Daoy (cell line): ENCODE data around the gene NF1. TPM values are rescaled to one million over a fixed set of nuclear protein-coding genes. Genes with fewer than 3 reads are reported as not detected.

Experiments
- DNase-seq: peaks from one replicate; pipeline ENCODE4 v3.0.0-alpha.2; 2015; ENCODE audit warnings: low read depth
- total RNA-seq: library from RNA; depleted of rRNA; stranded (reverse); fragments of >200 nt; shearing (Covaris generic); gene quantifications from 2 replicates; pipeline ENCODE4 v1.2.3, GENCODE V29; 2014

NF1 gene
- total RNA-seq, 1 experiment from 2014 or later = 30.2 TPM

- no peak for DNase-seq
Measured at GRCh38 chr17:31401456-31402254, 306.9 kb downstream of the NF1 start.

GRCh38 chr17:31404028-31404949 lies 309.5 kb downstream of the NF1 start:
- no peak for DNase-seq

DNA sequence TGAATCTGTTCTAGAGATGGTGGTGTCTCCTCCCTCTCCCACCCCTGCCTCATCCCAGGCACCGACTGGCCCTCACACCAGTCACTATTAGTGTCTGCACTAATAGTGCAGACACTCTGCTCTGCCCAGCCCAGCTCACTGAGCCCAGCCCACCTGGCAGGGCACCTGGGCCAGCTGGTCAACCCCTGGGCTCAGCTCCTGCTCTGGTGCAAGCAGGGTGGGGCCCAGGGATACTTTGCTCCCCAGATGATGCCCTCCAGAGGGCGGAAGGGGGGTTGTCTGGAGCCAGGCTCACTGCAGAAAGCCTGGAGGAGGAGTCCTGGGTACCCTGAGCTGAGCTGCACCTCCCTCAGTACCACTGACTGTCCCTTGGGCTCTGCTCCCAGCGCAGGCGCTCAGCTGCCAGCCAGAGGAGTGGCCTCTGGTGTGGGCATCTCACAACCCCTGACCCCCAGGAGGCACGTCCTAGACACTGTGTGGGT lies 311.2 kb downstream of the NF1 start:
- no peak for DNase-seq

DNA sequence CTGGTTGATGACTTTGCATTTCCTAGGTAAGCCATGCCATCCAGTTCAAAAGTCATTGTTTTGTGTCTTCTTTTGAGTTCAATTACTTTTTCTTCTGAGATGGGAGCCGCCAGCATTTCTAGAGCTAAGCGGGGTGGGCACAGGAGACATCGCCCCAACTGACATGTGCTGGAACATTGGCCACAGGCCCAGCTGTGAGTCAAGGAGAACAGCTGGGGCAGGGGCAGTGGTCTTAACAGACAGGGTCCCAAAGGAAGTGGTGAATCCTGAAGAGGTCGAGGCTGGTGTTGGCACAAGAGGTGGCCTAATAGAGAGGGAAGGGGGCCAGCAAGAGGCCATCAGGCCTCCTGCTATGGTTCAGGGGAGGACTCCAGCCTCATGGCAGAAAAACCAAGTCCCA lies 313.8 kb downstream of the NF1 start:
- DNase-seq = no peak

- no peak for DNase-seq
Measured at GRCh38 chr17:31411707-31412285, 317.0 kb downstream of the NF1 start.

GRCh38 chr17:31412511-31412910 lies 317.7 kb downstream of the NF1 start:
- no peak for DNase-seq

DNA sequence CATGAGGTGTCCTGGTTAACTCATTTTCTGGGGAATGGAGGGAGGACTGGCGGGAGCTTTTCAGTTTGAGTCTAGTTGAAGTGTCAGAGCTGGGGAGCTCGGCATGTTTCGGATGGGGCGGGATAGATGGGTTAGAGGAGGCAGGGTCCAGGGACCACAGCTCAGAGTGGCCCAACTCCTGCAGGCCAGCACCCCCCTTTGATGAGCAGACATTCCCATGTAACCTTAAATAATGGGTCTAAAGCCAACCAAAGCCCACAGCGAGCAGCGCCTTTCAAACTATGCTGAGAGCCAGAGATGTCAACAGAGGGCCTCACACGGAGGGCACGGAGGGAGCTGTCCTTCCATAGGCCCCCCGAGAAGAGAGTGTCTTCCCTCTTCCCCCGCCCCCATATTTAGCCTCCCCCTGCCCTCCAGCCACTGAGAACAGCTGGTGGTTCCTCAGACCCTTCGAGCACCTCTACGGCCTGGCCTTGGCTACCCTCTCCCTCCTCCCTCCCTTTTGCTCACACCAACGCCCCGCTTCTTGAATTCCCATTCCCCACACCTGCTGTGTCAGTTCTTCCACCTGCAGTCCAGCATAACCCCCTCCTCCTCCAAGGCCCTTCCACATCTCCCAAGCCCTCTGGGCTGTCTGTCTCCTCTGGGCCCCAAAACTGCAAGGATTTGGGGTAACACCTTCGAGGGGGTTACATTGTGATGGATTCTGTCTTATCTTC lies 318.5 kb downstream of the NF1 start:
- no peak for DNase-seq

- peak; percentile 79 for DNase-seq
Measured at GRCh38 chr17:31413874-31414549, 319.2 kb downstream of the NF1 start.

DNA sequence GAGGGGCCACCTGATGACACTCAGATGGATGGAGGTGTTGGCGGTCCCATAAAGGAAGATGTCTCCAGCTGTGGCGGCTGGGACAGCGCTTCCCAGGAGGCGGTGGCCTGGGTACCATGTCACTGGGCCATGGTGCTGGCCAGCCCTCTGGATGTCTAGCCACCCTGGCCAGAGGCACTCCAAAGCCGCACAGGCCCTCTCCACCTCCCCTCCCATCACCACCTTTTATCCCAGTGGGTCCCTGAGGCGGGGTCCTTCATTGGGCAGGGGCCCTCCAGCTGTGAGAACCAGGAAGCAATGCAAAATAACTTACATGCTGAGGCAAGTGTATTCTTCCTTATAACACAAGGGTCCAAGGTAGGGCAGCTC lies 319.8 kb downstream of the NF1 start:
- DNase-seq = no peak

DNA sequence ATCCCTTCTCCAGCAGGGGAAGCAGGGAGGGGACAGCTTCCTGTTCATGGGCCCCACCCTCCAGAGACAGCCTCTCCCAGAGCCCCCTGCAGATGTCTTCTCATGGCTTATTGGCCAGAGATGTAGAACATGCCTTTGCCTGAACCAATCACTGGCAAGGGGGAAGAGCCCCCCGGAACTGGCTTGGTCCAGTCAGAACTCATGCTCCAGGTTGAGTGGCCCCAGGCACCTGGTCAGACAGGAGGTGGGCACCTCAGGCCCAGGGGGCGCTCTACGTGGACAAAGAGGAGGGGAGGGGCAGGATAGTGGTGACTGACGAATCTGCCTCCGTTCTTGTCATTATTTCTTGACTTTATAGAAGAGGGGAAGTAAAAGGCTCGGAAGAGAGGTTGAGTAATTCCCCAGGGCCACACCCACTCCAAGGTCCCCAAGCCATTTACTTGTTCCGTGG lies 320.3 kb downstream of the NF1 start:
- no peak for DNase-seq

GRCh38 chr17:31415640-31416502 lies 321.1 kb downstream of the NF1 start:
- no peak for DNase-seq

GRCh38 chr17:31416503-31416923 lies 321.7 kb downstream of the NF1 start:
- DNase-seq = no peak

DNA sequence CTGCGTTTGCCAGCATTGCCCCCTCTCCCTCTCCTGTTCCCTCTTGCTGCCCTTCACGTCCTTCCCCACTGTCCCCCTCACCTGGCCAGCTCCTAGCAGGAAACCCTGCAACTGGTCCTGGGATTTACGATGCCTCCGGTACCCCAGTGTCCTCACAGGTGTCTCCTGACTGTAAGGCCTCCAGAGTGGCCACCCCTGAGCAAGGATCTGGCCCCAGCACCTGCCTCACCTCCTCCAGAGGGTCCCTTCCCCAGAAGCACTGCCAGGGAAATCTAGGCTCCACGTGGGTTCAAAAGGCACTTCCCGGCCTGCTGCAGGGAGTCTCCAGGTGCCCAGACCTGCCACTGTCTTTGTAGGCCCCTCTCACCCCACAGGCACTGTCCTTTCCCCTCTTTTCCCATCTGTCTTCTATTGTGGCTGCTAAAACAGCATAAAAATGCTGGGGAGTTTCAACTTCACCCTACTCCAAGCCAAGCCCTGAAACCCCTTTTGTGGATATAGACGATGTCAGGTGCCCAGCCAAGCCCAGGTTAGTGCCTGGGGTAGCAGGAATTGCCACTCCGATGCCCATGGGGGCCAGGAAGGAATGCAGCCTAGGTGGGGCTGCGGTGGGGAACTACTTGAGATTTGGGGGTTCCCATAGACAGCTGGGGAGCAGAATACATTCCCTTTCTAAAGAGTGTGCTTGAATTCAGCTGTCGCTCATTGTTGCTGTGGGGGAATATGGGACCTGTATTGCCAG lies 322.4 kb downstream of the NF1 start:
- DNase-seq = no peak

DNA sequence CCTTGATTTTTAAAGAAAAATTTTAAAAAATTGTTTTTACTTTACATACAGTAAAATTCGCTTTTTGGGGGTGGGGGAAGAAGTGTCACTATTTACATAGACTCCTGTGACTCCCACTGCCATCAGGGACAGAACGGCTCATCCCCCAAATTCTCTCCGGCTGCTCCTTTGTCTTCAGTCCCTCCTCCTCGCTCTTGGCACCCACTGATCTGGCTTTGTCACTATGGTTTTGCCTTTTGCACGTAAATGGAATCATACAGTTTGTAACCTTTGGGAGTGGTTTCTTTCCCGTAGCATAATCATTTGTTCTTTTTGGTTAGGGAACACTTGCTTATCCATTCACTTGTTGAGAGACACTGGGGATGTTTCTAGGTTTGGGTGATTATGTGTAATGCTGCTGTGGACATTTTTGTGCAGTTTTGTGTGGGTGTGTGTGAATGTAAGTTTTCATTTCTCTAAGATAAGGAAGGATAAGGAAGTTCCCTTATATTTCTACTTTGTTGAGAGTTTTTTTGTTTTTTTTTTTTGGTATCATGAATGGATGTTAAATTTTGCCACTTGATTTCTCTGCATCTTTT lies 324.1 kb downstream of the NF1 start:
- no peak for DNase-seq

GRCh38 chr17:31422443-31422842 lies 327.7 kb downstream of the NF1 start:
- DNase-seq = no peak

DNA sequence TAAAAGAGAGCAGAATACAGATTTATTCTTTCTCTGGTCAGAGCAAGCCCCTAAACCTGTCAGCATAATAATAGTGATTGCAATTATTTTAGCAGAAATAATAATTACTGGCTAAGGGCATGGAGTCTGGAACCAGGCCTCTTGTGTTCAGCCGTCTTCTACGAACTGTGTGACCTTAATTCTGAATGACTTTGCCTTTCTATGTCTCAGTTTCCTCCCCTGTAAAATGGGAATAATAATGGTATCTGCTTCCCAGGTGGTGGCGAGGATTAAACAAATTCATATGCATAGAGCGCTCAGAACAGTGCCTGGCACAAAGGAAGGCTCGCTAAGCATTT lies 330.1 kb downstream of the NF1 start:
- no peak for DNase-seq

DNA sequence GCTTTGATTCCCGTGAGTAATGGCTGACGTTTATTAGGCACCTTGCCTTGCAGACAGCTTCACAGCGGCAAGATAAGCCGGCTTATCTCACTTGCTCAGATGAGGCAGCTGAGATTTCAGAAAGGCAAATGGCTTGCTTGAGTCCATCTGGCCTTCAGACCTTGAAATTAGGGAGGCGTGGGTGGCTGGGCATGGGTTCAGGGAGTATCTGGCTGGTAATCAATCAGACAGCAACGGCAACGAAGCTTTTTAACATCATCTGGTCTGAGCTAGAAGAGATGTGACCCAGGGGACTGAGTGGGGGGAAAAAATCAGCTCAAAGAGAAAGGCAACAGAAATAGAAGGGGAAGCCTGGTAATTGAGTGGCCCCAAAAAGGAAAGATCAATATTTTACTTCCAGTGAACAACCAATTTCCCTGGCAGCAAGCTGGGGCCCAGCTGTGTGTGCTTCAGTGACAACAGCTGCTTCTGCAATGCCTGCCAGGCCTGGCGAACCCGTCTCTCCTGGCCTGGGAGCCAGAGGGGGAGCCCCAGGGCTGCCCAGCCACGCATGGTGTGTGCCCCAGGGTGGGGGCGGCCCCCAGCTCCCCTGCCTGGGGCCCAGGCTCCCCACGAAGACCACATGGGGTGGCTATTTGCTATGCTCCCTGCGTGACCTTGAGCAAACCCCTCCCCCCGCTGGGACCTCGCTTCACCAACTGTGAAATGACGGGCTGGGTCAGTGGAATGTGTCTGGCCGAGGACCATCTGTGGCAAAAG lies 330.7 kb downstream of the NF1 start:
- DNase-seq = no peak
